ENCODE results near the gene FGD6.
A peak's percentile ranks its signal among the peaks of the same experiment; 100 is the strongest.
"Not testable (repeated sequence)": the region's sequence is repeated elsewhere in the genome, so short reads cannot be mapped to it uniquely, and the experiment has no call there.

Gene FGD6

GRCh38 chr12:95173392-95174251, 43.6 kb downstream of the FGD6 start:
- DNase-seq = no peak

GRCh38 chr12:95169368-95169767, 47.9 kb downstream of the FGD6 start:
- no peak for DNase-seq

- DNase-seq = no peak
These were observed 48.5 kb downstream of the FGD6 start for GRCh38 chr12:95168746-95169145.

- DNase-seq = no peak
These were observed 52.6 kb downstream of the FGD6 start for GRCh38 chr12:95164656-95165055.

- no peak for DNase-seq
These were observed 58.3 kb downstream of the FGD6 start for GRCh38 chr12:95158919-95159318.

- no peak for DNase-seq
These were observed 65.4 kb downstream of the FGD6 start for GRCh38 chr12:95151821-95152220.

GRCh38 chr12:95151406-95151805, 65.9 kb downstream of the FGD6 start:
- no peak for DNase-seq

GRCh38 chr12:95150501-95150900, 66.8 kb downstream of the FGD6 start:
- no peak for DNase-seq

- DNase-seq = no peak
These were observed 69.4 kb downstream of the FGD6 start for GRCh38 chr12:95147866-95148265.

GRCh38 chr12:95146769-95147168, 70.5 kb downstream of the FGD6 start:
- DNase-seq = peak in 1 of 2 experiments; percentile 25

GRCh38 chr12:95143621-95144205, 73.6 kb downstream of the FGD6 start:
- no peak for DNase-seq

GRCh38 chr12:95142431-95143151, 74.7 kb downstream of the FGD6 start:
- DNase-seq = no peak

GRCh38 chr12:95141310-95141709, 76.0 kb downstream of the FGD6 start:
- DNase-seq = no peak

- DNase-seq = not testable (repeated sequence)
These were observed 79.2 kb downstream of the FGD6 start for GRCh38 chr12:95138031-95138430.

GRCh38 chr12:95136598-95136997, 80.7 kb downstream of the FGD6 start:
- no peak for DNase-seq

- DNase-seq = peak in 1 of 2 experiments; percentile 31
These were observed 83.2 kb downstream of the FGD6 start for GRCh38 chr12:95134085-95134484.

- no peak for DNase-seq
These were observed 85.5 kb downstream of the FGD6 start for GRCh38 chr12:95131589-95132340.

- no peak for DNase-seq
These were observed 87.2 kb downstream of the FGD6 start for GRCh38 chr12:95130096-95130495.

GRCh38 chr12:95129115-95129514, 88.2 kb downstream of the FGD6 start:
- DNase-seq = no peak

- no peak for DNase-seq
These were observed 90.5 kb downstream of the FGD6 start for GRCh38 chr12:95126736-95127135.

GRCh38 chr12:95126076-95126475, 91.2 kb downstream of the FGD6 start:
- DNase-seq = no peak

GRCh38 chr12:95124106-95124505, 93.2 kb downstream of the FGD6 start:
- DNase-seq = no peak

GRCh38 chr12:95118788-95119179, 98.5 kb downstream of the FGD6 start:
- no peak for DNase-seq

All from NCI-H526 (cell line).